NCI-H1694 (cell line): ENCODE results near the gene KIAA1958.

Source experiments
- DNase-seq: peaks from one replicate; lab custom pipeline; 2025; lab: John Stamatoyannopoulos, UW

KIAA1958 gene

DNA sequence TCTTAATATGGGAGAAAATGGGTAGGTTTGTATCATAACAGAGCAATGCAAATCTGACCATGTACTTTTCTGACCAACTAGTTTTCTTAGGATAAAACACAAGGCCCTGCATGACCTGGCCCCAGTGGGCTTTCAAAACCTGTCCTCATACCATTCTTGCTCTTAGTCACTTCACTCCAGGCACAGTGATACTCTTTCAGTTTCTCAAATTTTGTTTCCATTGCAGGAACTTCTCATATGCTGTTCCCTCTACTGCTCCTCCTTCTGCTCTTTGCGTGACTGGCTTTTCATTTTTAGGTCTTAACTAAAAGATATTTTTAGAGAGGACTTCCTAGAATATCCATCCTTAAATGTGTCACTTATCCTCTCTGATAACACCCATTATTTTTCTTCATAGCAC lies 118.9 kb downstream of the KIAA1958 start:
- no peak for DNase-seq

DNA sequence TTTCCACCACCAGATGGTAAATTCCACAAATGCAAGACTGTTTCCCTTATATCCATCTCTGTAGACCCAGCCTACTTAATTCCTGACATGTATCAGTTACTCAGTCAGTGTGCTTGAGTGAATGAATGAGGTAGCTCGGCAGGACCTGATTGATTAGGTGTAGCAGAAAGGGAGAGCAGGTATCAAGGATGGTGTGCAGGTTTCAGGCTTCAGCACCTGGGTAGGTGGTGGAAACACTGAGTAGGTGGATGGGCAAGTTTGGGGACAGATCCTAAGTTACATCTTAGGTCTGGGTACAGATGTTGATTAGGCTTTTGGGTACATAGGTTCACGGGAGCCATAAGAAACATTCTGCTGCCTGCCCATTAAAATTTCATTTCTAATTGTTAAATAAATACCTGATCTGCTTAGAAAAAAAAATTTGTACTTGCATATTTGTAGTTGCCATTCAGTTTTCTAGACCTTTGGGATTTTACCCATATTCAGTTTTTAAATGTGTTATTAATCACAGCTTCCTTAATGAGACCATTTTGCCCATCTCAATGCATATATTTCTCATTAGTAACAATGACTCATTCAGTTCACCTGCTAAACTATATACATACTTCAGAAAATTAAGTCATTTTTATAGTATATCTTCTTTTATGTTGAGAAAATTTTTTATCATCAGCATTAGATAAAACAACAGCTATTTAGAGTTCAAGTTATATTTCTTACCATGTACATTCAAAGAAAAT lies 119.5 kb downstream of the KIAA1958 start:
- no peak for DNase-seq

- no peak for DNase-seq
These were observed 122.2 kb downstream of the KIAA1958 start for GRCh38 chr9:112608851-112609250.

DNA sequence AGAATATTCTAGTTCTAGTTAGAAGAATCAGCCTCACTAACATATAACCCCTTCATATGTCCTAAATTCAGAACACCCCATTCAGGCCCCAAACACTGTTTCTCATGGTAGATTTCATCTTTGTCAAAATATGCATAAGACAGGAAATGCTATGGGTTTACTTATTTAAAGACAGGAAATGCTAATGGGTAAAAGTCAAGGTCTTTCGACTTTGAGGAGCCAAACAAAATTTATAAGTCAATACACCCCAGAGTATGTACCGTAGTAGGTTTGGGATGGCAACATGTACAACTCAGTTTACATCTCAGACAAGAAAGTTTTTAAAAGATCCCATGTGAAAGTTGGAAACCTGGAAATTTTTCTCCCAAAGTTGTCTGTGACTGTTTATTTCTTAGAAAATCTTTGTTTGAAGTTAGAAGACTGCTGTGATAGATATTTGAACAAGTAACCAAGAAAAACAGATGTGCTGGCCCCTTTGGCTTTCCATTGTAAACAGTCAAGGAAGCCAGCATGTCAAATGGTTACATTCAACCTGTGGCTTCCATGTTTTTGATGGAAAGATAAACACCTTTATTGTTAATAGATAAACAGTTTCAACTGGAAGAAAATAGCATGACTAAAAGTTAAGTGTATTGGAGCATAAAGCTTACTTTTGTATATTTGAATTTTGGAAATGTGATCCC lies 129.1 kb downstream of the KIAA1958 start:
- no peak for DNase-seq

DNA sequence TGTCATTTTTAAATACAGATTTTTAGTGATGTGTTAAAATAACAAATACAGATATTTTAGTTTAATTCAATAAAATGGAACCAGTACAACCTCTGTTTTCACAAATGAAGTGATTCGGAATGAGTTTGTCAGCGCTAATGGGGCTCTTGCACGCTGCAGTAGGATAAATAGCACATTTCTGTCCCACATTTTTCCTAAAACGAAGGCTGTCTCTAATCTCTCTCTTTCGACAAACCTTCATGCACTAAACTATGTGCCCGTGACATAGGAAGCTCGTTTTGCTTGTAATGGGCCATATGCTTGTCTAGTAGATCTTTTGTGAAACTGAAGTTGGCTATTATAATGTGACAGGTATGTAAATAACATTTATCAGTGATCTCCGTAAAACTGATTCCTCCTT lies 130.7 kb downstream of the KIAA1958 start:
- no peak for DNase-seq

DNA sequence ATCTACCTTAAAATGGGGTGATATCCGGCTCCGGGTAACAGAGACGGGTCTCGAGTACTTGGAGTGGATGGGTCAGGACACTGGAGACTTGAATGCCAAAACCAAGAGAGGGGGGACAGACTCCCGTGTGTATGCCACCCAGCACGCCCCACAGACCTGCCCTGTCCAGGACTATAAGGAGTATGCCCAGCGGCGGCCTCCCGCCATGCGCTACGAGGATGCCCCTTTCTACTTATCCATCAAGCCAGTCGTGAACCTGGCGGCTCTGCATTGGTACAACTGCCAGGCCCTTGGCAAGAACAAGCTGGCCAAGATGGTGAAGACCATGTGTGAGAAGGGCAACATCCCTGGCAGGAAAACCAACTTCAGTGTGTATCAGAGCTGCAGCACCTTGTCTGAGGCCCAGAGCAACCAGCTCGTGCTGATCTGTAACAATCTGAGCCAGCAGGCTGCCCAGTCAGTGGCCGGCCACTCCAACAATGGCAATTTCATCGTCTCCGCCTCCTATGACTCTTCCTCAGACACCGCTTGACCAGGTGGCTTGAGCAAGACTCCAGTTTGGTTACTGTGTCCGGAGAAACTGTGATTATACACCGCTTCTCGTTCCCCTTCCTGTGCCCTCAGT lies 131.9 kb downstream of the KIAA1958 start:
- no peak for DNase-seq

- no peak for DNase-seq
These were observed 133.8 kb downstream of the KIAA1958 start for GRCh38 chr9:112620388-112620787.

DNA sequence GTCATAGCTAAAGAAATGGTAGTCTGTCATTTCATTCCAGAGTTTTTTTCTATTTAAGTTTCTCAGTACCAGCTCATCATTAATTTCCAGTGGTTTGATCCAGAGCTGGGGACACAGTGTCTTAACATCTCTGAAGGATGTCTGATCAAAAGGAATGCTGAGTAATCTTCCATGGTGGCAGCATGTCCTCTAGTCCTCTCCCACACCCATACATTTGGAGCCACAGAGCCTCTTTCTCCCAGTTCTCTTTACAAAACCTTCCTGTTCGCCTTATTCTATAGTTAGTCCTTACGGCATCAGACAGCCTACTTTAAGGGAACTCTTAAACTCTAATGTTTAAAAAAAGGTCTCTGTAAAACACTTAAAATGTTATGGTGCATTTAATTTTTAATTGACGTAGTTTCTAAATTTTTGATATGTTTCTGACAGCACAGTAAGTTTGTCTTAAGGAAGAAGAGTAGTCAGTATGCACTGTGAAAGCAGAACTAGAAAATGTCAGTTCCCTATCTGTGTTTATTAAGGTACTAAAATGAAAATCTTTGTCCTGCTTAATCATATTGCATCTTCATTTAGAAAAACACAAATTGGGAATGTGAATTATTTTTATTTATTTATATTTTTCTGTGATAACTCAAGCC lies 134.5 kb downstream of the KIAA1958 start:
- no peak for DNase-seq

- no peak for DNase-seq
These were observed 136.6 kb downstream of the KIAA1958 start for GRCh38 chr9:112623198-112623597.

- no peak for DNase-seq
These were observed 138.4 kb downstream of the KIAA1958 start for GRCh38 chr9:112624711-112625707.

GRCh38 chr9:112629671-112630485 lies 143.3 kb downstream of the KIAA1958 start:
- DNase-seq, result no peak

- DNase-seq, result no peak
These were observed 144.9 kb downstream of the KIAA1958 start for GRCh38 chr9:112631313-112632070.

- no peak for DNase-seq
These were observed 153.7 kb downstream of the KIAA1958 start for GRCh38 chr9:112640311-112640710.

DNA sequence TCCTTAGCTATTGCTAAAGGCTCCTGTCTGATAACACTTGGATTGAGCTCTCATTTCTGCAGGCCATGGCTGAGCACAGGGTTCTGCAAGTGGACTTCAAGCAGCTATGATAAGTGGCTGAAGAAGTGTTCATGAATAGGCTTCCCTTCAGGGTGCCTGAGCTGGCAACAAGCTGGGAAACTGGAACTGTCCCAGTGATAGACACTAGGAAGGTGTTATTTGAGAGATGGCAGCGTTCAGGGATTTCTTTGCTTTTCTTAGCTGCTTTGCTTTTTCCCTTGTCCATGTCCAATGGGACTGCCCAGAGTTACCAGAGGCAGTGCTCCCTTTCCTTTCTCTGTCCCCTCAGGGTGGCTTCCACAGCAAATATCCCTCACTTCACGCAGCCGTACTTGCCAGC lies 155.5 kb downstream of the KIAA1958 start:
- DNase-seq, result no peak

DNA sequence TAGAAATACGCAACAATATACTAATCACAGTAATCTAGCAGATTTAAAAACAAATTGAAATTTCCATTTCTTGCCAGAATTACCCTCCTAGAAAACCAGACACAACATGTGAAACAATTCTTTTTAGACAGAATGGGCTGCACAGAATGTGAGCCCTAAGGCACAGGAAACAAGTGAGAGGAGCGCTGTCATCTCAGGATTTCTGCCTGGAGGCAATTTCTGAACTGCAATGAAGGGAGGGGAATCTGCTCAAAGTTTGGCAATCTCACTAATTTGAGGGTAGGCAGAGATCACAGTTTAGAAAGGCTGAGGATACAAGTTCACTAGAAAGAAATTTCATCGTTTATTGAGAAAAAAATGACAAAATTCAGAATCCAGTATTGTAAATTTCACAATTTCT lies 161.0 kb downstream of the KIAA1958 start:
- DNase-seq, result no peak

DNA sequence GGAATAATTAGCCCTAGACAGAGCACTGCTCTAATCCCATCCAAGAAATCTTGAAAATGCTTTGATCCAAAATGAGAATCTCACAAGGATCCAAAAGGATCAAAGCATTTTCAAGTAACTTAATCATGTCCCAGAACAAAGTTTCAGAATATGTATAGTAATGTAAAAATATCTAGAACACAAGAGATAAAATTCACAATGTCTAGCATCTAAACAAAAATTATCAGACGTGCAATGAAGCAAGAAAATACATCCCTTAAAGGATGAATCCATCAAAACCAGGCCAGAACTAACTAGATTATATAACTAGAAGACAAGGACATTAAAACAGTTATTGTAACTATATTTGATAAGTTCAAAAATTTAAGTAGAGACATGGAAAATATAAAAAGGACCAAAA lies 162.0 kb downstream of the KIAA1958 start:
- no peak for DNase-seq

DNA sequence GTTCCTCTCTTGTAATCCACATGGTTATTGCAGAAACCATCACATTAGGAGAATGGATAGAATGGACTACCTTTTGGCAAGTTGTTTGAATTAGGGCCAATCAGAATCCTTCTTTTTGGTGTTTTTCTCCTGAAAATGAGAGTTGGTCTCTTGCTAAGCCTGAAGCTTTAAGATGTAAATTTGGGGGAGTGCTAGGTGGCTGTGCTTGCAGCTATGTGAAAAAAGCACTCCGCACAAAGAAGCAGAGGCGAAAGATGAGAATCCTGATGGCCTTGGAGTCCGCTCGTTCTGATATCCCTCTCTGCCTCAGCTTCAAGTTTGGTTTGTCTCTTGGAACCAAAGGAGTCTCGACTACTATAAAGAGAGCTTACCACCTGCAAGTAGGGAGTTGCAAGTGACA lies 167.7 kb downstream of the KIAA1958 start:
- DNase-seq, result no peak

DNA sequence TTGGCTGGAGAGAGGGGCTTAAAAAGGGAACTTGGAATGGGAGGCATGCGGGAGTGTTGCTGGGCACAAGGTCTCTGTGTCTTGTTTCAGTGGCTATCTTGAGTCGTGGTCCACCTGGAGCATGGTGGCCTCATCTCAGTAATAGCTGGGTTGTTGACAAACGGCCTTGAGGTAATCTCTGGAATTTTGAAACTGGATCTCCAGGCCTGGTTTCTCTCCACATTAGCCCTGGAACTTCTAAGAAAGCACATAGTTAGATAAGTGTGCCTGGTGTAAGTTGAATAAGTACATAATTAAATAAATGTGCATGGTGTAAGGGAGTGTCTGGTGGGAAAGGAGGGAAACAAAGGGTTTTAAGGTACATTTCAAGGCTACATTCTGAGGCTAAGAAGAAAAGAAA lies 169.0 kb downstream of the KIAA1958 start:
- DNase-seq, result no peak

DNA sequence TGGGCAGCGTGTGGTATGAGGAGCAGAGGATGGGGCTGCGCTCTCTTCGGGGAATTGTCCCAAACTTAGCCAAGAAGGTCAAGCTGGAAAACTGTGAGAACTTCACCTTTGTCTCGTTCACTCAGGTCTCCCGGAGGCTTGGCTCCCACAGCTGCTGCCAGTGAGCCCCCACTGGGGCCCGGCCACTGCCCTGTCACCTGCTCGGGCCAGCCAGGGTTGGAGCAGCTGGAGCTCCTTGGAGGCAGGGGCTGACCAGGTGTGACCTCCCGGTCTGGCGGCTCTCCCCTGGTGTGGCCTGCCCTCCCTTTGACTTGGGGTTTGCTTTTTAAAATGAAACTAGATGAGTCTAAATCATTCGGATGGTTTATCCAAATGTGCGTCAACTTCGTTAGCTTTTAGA lies 173.3 kb downstream of the KIAA1958 start:
- no peak for DNase-seq

DNA sequence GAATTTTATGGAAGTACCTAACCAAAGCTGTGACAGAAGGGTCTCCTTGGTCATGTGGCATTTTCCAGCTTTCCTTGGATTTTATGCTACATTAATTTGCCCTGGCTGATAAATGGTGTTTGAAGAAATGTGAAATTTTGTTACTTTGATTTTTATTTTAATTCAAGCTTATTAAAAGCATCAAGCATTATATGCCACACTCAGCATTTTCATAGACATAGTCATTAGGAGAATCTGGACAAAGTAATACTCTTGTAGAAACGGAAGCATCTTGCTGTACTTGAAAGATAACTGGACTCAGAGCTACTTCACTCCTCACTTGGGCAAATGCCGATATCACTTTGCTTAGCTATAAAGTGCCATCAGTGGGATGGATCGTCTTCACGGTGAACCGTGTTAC lies 177.1 kb downstream of the KIAA1958 start:
- DNase-seq, result no peak
